C4-2B (cell line): ENCODE measurements around the gene PTPRZ1.

Source experiments
- CTCF ChIP-seq: fragments of 450-650 bp; conservative IDR thresholded peaks from 2 replicates; pipeline ENCODE4 v1.5.1; 2017; ENCODE audit warnings: mild to moderate bottlenecking
- ZFX ChIP-seq: fragments of 450-650 bp; IDR thresholded peaks from 2 replicates; pipeline ENCODE4 v1.6.1; 2017

- TF ChIP-seq CTCF (no peak), ZFX (no peak)
Measured at GRCh38 chr7:121837462-121837861, 35.5 kb upstream of the PTPRZ1 start.
